Activated CD4-positive, alpha-beta T cell treated with anti-CD3 and anti-CD28 coated beads for 4 hours (primary cell): ENCODE measurements around the gene TBRG4.
"Not testable (repeated sequence)": the region's sequence is repeated elsewhere in the genome, so short reads cannot be mapped to it uniquely, and the experiment has no call there.

Experiments used
- DNase-seq, 2 donors: peaks; one replicate each; pipeline ENCODE4 v3.0.0-alpha.2; 2020

Gene TBRG4

GRCh38 chr7:45114926-45115325 lies 3.4 kb upstream of the TBRG4 start:
- DNase-seq, result no peak

- DNase-seq, result not testable (repeated sequence)
These were observed 2.8 kb upstream of the TBRG4 start for GRCh38 chr7:45114257-45114656.

GRCh38 chr7:45112648-45113047 lies 1.2 kb upstream of the TBRG4 start:
- DNase-seq, result no peak

GRCh38 chr7:45108863-45109262 lies 2.6 kb downstream of the TBRG4 start:
- DNase-seq, result no peak

GRCh38 chr7:45107356-45107755 lies 4.1 kb downstream of the TBRG4 start:
- DNase-seq, result no peak

GRCh38 chr7:45106820-45107219 lies 4.7 kb downstream of the TBRG4 start:
- DNase-seq, result no peak

- DNase-seq, result no peak
These were observed 5.8 kb downstream of the TBRG4 start for GRCh38 chr7:45105588-45106188.

- no peak for DNase-seq
These were observed 6.5 kb downstream of the TBRG4 start for GRCh38 chr7:45104844-45105587.

GRCh38 chr7:45103958-45104843 lies 7.3 kb downstream of the TBRG4 start:
- DNase-seq, result no peak

- no peak for DNase-seq
These were observed 8.4 kb downstream of the TBRG4 start for GRCh38 chr7:45102785-45103712.

- no peak for DNase-seq
These were observed 9.7 kb downstream of the TBRG4 start for GRCh38 chr7:45101748-45102147.

GRCh38 chr7:45100761-45101480 lies 10.6 kb downstream of the TBRG4 start:
- no peak for DNase-seq

- no peak for DNase-seq
These were observed 11.4 kb downstream of the TBRG4 start for GRCh38 chr7:45099891-45100760.

GRCh38 chr7:45098983-45099839 lies 12.3 kb downstream of the TBRG4 start:
- DNase-seq, result no peak

GRCh38 chr7:45092931-45093235 lies 18.6 kb downstream of the TBRG4 start:
- no peak for DNase-seq

GRCh38 chr7:45092100-45092930 lies 19.2 kb downstream of the TBRG4 start:
- no peak for DNase-seq

- peak; percentile 43 to 51 for DNase-seq
These were observed 22.1 kb downstream of the TBRG4 start for GRCh38 chr7:45089341-45089891.

- DNase-seq, result peak; percentile 12 to 31
These were observed 22.6 kb downstream of the TBRG4 start, which contains the start of gene NACAD for GRCh38 chr7:45088821-45089340. Gene NACAD, minus strand, starts transcription at chr7:45088969. Its CDS starts 75 bp downstream, at chr7:45088894.
